ENCODE data around the gene ENHO. TPM values are rescaled to one million over a fixed set of nuclear protein-coding genes. Genes with fewer than 3 reads are reported as not detected.
A peak's percentile ranks its signal among the peaks of the same experiment; 100 is the strongest.

The ENHO gene
- total and polyA plus RNA-seq, 10 of the 15 experiments (the other 5 are each of a cell fraction or from before 2014, with no cell fraction given) = not detected

- FAIRE-seq (no peak), DNase-seq (ENCODE audit: low read depth, low spot score) (no peak), ATAC-seq (no peak)
- H3K79me2 ChIP-seq (ENCODE audit: control insufficient read depth, insufficient read depth, low read length) = no peaks in the 10 kb centered on the region
- intact Hi-C loops (cut with micrococcal nuclease; ENCODE audit: unreplicated experiment) = no loop called here
- H3K4me1 ChIP-seq (ENCODE audit: control insufficient read depth, insufficient read depth, low read length) = no peaks in the 10 kb centered on the region
- ChIA-PET RAD21 (ENCODE audit: unreplicated experiment) (no interaction called here), CTCF (no interaction called here), POLR2A (no interaction called here), SMC1A (ENCODE audit: uncharacterized antibody, unreplicated experiment) (no interaction called here)
- BruUV-seq (replicated peaks) = no TSS peak
- H4K20me1 ChIP-seq (ENCODE audit: control insufficient read depth, insufficient read depth) = peaks cover 3% of the 10 kb centered on the region; the same call in 1 of the 2 replicates
- in situ Hi-C loops (cut with MboI) = no loop called here
- H3K9me3 ChIP-seq (replicated peaks; ENCODE audit: control insufficient read depth, insufficient read depth, low read length) = no peaks in the 10 kb centered on the region
- peaks cover 6% of the 10 kb centered on the region in 2 experiments; a peak in 3 of 4 replicates for H3K27me3 ChIP-seq (replicated peaks in 1 of 2; ENCODE audit: control insufficient read depth in 2 of 2, insufficient read depth in 2 of 2, low read length in 1 of 2)
- H3K27ac ChIP-seq (ENCODE audit: control insufficient read depth, insufficient read depth) = no peak overlapping the region
- TF ChIP-seq ESRRA (IDR thresholded peaks at IDR 0.05; ENCODE audit: low read length) = no peak
- WGBS (ENCODE audit: insufficient coverage, insufficient replicate concordance, low lambda C conversion rate, missing lambda C conversion rate) = 45% methylated on average over 12 of the region's 12 CpGs
- no peak overlapping the region for H3K4me2 ChIP-seq (ENCODE audit: control insufficient read depth, insufficient read depth)
- no peak overlapping the region for H3K4me3 ChIP-seq
- H2AFZ ChIP-seq (ENCODE audit: control insufficient read depth, low read depth, low read length) = no peak overlapping the region
- no peak overlapping the region for H3K9ac ChIP-seq (ENCODE audit: control insufficient read depth, insufficient read depth, low read length)
- H3K36me3 ChIP-seq (ENCODE audit: control insufficient read depth in 2 of 2, insufficient read depth in 2 of 2, low read length in 1 of 2) = no peaks in the 10 kb centered on the region
Observed at GRCh38 chr9:34571481-34571810, 48.7 kb upstream of the ENHO start.

DNA sequence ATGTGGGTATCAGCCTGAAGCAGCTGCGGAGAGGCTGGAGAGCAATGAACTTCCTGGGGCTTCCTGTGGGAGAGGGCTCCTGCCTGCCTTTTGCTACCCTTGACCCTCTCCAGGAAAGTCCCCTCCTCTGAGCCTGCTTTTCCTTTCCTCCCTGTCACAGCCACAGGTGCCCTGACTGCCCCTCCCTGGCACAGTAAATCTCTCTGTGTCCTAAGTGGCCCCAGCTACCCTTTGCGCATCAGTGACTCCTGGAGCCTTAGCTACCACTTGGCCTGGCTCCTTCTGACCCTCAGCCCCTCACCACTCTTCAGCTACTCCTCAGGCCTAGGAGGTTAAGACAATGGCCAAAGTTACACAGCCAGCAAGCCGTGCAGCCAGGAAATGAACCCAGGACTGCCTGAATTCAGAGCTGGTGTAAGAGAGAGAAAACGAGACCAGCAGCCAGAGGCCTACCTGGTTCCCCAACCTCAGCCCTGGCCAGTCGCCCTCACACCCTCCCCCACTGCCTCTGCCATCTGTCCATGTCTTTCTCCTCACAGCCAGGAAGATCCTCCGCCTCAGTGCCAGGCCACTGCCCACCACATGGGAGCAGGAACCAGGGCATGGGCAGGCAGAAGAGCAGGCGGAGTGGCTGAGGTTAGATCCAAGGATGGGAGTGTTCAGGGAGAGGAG is 48.2 kb upstream of the ENHO start:
- CTCF ChIA-PET = interaction anchor here (1.3 to 2.1 kb wide), 2 partner anchors 23 to 167 kb away, joined by 4 to 6 read pairs; no protein-coding TSS in a partner anchor

More for the DNA sequence above, 48.2 kb upstream of the ENHO start:
- Histone ChIP-seq H4K20me1 (ENCODE audit: control insufficient read depth, insufficient read depth) (no peaks in the 10 kb centered on the region), H3K9ac (ENCODE audit: control insufficient read depth, insufficient read depth, low read length) (no peak overlapping the region), H3K9me3 (replicated peaks; ENCODE audit: control insufficient read depth, insufficient read depth, low read length) (no peaks in the 10 kb centered on the region), H3K79me2 (ENCODE audit: control insufficient read depth, insufficient read depth, low read length) (no peaks in the 10 kb centered on the region), H3K4me2 (ENCODE audit: control insufficient read depth, insufficient read depth) (no peak overlapping the region), H3K27me3 (replicated peaks in 1 of 2; ENCODE audit: control insufficient read depth in 2 of 2, insufficient read depth in 2 of 2, low read length in 1 of 2) (peaks cover 6 to 9% of the 10 kb centered on the region in 2 experiments; a peak in 3 of 4 replicates), H3K4me1 (ENCODE audit: control insufficient read depth, insufficient read depth, low read length) (no peaks in the 10 kb centered on the region), H3K36me3 (ENCODE audit: control insufficient read depth in 2 of 2, insufficient read depth in 2 of 2, low read length in 1 of 2) (no peaks in the 10 kb centered on the region), H2AFZ (ENCODE audit: control insufficient read depth, low read depth, low read length) (no peak overlapping the region), H3K27ac (ENCODE audit: control insufficient read depth, insufficient read depth) (no peak overlapping the region), H3K4me3 (no peak overlapping the region)
- POLR2A ChIA-PET = no interaction called here
- ATAC-seq = peak; percentile 14; the same call in 1 of the 3 replicates
- 20% methylated on average over 7 of the region's 7 CpGs for WGBS (ENCODE audit: insufficient coverage, insufficient replicate concordance, low lambda C conversion rate, missing lambda C conversion rate)
- in situ Hi-C loops (cut with MboI) = no loop called here
- intact Hi-C loops (cut with micrococcal nuclease; ENCODE audit: unreplicated experiment) = no loop called here
- RAD21 ChIA-PET (ENCODE audit: unreplicated experiment) = no interaction called here
- BruUV-seq (replicated peaks) = no TSS peak
- no peak for DNase-seq (ENCODE audit: low read depth, low spot score)
- FAIRE-seq = no peak
- SMC1A ChIA-PET (ENCODE audit: uncharacterized antibody, unreplicated experiment) = no interaction called here
- TF ChIP-seq NR2C1 (IDR thresholded peaks at IDR 0.05) (no peak), CBFB (IDR thresholded peaks at IDR 0.05; ENCODE audit: low read depth) (no peak), GATAD2B (conservative IDR thresholded peaks at IDR 0.05; ENCODE audit: low read depth) (no peak), ATF7 (IDR thresholded peaks at IDR 0.05; ENCODE audit: low read depth) (no peak), POU2F2 (IDR thresholded peaks at IDR 0.05; ENCODE audit: borderline replicate concordance, low read depth, low read length) (no peak), SREBF2 (IDR thresholded peaks at IDR 0.05; ENCODE audit: low read length) (no peak)
- TF ChIP-seq, protein P1, sequence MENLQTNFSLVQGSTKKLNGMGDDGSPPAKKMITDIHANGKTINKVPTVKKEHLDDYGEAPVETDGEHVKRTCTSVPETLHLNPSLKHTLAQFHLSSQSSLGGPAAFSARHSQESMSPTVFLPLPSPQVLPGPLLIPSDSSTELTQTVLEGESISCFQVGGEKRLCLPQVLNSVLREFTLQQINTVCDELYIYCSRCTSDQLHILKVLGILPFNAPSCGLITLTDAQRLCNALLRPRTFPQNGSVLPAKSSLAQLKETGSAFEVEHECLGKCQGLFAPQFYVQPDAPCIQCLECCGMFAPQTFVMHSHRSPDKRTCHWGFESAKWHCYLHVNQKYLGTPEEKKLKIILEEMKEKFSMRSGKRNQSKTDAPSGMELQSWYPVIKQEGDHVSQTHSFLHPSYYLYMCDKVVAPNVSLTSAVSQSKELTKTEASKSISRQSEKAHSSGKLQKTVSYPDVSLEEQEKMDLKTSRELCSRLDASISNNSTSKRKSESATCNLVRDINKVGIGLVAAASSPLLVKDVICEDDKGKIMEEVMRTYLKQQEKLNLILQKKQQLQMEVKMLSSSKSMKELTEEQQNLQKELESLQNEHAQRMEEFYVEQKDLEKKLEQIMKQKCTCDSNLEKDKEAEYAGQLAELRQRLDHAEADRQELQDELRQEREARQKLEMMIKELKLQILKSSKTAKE (IDR thresholded peaks at IDR 0.05; ENCODE audit: low read depth, poor library complexity, severe bottlenecking) = no peak

Measured in GM12878 (cell line).